EH (cell line): ENCODE measurements around the gene MINDY3.
A peak's percentile ranks its signal among the peaks of the same experiment; 100 is the strongest.

Experiments
- DNase-seq: peaks from one replicate; pipeline ENCODE4 v3.0.0-alpha.2; 2015; ENCODE audit warnings: low read depth

Gene MINDY3

DNA sequence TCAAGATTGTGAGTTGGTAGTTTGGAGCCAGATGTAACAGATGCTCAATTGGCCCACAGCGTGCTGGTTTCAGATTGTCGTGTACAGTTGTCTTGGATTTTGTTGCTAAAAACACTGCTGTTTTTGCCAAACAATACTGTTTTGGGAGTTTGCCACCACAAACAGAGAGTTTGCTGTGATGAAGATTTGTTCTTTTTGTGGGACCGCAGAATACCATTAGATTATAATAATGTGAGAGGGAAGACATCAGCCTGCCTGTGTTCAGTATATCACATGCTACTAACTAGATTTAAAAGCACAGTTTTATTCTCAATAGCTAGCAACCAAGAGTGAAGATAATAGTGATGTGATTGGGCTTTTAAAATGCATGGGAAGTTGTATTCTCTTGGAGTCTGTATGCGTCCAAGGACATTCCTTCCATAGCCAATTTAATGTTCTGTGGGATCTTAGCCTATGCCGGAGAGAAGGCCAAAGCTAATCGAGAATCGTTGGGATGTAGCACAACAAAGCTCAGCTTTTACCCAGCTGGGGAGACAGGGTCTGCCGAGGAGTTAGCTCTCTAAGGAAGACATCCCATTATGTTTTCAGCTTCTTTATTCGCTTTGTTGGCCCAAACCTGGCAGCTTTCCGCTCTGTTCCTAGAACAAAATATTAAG, 121.9 kb downstream of the MINDY3 start:
- DNase-seq, result peak; percentile 20

DNA sequence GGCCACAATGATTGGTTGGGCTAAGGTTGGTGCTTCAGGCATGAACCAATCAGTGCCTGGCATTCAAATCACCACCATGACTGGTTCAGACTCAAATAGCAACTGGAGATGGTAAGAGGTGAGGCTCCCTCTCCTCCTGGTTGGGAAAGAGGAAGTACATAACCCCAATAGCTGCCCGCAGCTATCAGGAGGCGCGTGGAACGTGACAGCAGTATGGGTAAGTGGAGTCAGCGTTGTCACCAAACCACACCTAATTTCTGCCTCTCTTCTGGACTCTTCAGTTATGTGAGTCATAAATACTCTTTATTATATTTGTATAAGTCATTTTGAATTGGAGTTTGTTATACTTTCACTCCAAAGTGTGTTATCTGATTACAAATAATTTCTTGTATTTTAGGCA, 122.7 kb downstream of the MINDY3 start:
- DNase-seq, result no peak

DNA sequence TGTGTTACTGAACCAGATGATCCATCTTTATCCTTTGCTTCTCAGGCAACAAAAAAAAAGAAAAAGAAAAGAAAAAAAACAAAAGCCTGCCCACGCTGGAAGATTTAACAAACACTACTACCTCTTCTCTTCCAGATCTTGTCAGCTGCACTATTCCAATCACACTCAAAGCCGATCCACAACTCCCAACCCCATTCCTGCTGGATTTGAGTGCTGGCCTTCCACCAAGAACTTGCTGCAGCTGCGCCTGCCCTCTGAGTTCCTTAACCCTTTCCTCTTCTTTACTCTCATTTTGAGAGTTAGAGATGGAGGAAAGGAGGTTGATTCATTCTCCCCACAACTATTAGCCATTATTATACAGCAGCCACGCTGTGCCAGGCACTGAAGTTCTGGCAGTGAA, 124.5 kb downstream of the MINDY3 start:
- DNase-seq, result no peak

DNA sequence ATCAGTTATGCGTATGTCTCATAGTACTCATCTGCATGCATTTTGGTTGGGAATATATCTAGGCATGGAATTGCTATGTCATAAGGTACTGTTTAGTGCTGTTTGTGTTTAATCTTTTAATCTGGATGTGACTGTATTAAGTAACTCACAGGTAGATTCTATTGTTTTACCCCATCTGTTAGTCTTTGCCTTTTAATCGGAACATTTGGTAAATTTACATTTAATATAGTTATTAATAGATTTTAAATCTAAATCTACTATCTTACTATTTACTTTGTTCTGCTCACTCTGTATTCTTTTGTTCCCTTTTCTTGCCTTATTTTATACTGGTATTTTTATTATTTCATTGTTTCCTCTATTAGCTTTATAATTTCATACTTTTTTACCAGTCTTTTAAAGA, 130.0 kb downstream of the MINDY3 start:
- no peak for DNase-seq

DNA sequence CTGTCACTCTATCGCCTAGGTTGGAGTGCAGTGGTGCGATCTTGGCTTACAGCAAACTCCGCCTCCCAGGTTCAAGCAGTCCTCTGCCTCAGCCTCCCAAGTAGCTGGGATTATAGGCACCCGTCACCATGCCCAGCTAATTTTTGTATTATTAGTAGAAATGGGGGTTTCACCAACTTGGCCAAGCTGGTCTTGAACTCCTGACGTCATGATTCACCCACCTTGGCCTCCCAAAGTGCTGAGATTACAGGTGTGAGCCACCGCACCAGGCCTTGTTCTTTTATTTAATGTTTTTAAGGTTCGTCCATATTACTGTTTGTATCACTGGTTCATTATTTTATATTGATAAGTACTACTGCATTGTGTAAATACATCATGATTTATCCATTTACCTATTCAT, 130.4 kb downstream of the MINDY3 start:
- no peak for DNase-seq
